Stimulated activated CD4-positive, alpha-beta T cell treated with anti-CD3 and anti-CD28 coated beads, Interleukin-12 subunit alpha, Interleukin-12 subunit beta, amount 100 ng/mL, for 4 hours (primary cell): ENCODE measurements around the gene TAS1R1.

Experiments used
- DNase-seq: peaks from one replicate; pipeline ENCODE4 v3.0.0-alpha.2; 2020

TAS1R1 gene

GRCh38 chr1:6574818-6575217 lies 19.7 kb downstream of the TAS1R1 start:
- DNase-seq = no peak

GRCh38 chr1:6577831-6578525 lies 22.9 kb downstream of the TAS1R1 start:
- no peak for DNase-seq

GRCh38 chr1:6578624-6579373 lies 23.7 kb downstream of the TAS1R1 start:
- DNase-seq = no peak

- peak; percentile 97 for DNase-seq
Observed at GRCh38 chr1:6579374-6580118, 24.4 kb downstream of the TAS1R1 start, which contains the start of gene ZBTB48. Gene ZBTB48, plus strand, starts transcription at chr1:6579994. Its CDS starts 616 bp downstream, at chr1:6580610.

GRCh38 chr1:6580119-6580592 lies 25.0 kb downstream of the TAS1R1 start:
- DNase-seq = no peak

GRCh38 chr1:6580593-6581409 lies 25.7 kb downstream of the TAS1R1 start:
- DNase-seq = no peak

- DNase-seq = no peak
Observed at GRCh38 chr1:6581561-6582305, 26.6 kb downstream of the TAS1R1 start.

GRCh38 chr1:6582370-6582769 lies 27.3 kb downstream of the TAS1R1 start:
- DNase-seq = no peak

- DNase-seq = no peak
Observed at GRCh38 chr1:6584126-6585080, 29.3 kb downstream of the TAS1R1 start.

GRCh38 chr1:6585081-6585722 lies 30.1 kb downstream of the TAS1R1 start:
- DNase-seq = no peak

- DNase-seq = no peak
Observed at GRCh38 chr1:6585841-6586240, 30.7 kb downstream of the TAS1R1 start.

GRCh38 chr1:6586404-6586816 lies 31.3 kb downstream of the TAS1R1 start:
- no peak for DNase-seq

- no peak for DNase-seq
Observed at GRCh38 chr1:6587261-6588005, 32.3 kb downstream of the TAS1R1 start.

GRCh38 chr1:6588128-6588892 lies 33.2 kb downstream of the TAS1R1 start:
- no peak for DNase-seq

GRCh38 chr1:6588893-6589520 lies 33.9 kb downstream of the TAS1R1 start:
- DNase-seq = no peak

GRCh38 chr1:6590046-6590445 lies 34.9 kb downstream of the TAS1R1 start:
- no peak for DNase-seq

GRCh38 chr1:6591222-6591621 lies 36.1 kb downstream of the TAS1R1 start:
- DNase-seq = no peak

GRCh38 chr1:6591644-6592043 lies 36.5 kb downstream of the TAS1R1 start:
- no peak for DNase-seq
